G401.6 (cell line): ENCODE measurements around the gene TMEM31.
"Not testable (repeated sequence)": the region's sequence is repeated elsewhere in the genome, so short reads cannot be mapped to it uniquely, and the experiment has no call there.

Source experiments
- FAIRE-seq: peaks from 2 replicates; lab custom pipeline; 2012; peaks lifted over from hg19 to GRCh38; lab: Jason Lieb, UNC

The TMEM31 gene

DNA sequence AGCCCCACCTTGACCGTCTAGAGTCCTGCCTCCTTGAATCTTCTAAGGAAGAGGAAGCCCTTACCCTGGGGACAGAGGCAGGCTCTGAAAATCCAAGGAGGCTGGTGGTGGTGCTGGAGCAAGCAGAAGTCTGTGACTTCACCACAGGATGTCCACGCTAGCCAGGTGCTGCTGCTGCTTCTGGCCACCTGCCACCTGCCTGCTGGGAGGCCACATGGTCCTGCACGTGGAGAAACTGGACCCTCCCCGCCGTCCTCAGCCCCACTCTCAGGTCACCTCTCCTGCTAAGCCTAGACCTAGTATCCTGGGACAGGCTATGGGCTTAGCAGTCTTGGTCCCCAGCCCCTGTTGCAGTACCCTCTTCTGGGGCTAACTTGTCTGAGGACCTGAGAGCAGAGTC, 15.8 kb downstream of the TMEM31 start:
- FAIRE-seq = no peak

DNA sequence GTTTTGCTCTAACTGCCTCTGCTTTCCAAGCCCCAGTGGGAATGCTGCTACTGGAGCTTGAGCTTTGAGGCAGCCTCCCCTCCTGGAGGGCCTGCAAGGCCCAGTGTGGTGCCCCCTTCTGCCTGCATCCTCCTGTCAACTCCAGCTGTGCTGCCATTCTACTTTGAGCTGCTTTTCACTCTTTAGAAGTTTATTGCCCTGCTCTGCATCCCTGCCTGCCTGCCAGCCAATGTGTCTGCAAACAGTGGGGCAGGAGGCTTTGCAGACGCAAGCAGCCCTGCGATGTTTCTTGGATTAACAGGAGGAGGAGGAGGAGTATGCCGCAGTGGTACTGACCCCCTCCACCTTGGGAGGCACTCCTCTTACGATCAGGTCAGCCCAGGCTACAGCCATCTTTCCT, 16.4 kb downstream of the TMEM31 start:
- FAIRE-seq = no peak

DNA sequence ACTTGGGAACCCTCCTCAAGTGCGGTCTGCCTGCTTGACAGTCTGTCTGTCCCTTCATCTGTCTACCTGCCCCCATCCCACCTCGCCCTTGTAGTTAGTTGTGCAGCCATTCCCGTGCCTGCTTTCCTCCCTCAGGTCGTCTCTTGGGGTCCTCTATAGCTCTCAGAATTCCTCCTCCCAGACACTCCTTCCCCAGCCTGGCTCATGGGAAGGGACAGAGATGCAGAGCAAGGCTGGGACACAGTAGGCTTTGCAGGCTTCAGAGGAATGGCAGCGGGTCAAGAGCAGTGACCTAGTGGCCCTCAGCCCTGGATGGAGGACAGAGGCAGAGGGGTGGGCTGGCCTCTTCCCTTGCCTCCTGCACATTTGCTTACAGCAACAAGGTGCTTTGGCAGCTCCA, 18.3 kb downstream of the TMEM31 start:
- no peak for FAIRE-seq

DNA sequence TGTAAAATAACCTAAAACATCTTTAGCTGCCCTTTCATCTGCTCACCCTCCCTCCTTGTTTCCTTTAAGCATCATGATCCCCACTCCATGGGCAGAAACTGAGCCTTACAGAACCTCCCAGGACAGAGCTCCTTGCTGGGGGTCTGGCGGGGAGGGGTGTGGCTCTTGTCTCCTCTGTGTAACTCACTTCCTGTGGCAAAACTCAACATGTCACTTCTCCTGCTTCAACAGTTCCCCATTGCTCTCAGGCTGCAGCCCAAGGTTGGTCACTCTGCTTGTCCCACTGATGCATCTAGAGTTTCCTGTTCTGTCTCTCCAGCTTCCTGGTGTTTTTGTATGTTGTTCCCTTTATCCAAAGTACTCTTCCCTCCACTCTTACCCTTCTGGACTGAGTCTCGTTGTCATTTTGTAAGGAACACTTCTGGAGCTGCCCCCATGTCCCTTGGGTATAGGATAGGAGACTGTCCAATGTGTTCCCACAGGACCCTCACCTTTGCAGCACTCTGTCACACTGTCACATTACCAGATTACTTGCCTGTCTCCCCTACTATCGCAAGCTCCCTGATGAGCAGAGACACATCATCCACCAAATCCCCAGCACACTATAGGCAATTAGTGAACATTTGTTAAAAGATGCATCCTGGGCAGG, 19.6 kb downstream of the TMEM31 start:
- FAIRE-seq = no peak

DNA sequence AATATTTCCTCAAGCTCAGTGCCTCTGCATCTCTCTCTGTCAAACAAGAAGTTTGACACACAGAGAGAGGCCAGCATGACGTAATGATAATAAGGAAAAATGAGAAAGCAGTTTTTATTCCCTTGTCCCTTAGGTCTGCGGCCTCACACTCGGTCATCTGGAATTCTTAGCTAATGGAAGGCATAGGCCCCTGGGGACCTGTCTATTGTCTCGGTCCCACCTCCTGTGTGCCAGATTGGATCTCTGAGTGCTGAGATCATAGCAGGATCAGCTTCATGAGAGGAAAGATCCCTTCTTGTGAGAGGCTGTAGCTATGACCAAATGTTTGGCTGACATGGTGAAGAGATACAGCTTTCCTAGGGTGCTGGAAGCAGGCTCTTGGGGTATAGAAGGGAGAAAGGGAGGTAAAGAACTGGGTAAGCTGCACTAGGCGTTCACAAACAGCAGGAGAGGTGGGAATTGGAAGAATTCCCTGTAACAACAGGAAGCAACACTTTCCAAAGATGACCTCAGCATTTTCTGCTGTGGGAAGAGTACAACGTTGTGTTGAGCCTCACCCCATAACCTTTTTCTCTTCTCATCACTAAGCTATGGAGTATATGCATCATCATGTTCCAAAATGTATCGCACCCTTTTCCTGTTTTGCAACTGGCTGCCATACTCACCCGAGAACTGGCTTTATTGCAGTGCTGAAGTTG, 20.2 kb downstream of the TMEM31 start:
- FAIRE-seq = no peak

DNA sequence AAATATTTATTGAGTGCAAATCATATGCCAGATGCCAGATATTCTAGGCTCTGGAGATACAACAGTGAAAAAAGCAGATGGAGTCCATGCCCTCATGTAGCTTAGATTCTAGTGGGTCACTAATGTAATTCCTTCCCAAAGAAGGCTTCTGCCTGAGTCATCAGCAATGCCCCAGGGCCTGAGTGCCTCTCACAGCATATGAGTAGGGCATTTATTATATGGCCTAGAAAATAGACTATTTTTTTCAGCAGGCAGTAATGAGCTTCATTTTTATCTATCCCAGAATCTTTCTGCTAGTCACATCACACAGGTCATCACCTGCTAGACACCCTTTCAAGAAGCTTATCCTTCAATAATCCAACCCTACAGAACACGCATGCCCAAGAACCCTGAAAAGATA, 22.3 kb downstream of the TMEM31 start:
- FAIRE-seq = no peak

DNA sequence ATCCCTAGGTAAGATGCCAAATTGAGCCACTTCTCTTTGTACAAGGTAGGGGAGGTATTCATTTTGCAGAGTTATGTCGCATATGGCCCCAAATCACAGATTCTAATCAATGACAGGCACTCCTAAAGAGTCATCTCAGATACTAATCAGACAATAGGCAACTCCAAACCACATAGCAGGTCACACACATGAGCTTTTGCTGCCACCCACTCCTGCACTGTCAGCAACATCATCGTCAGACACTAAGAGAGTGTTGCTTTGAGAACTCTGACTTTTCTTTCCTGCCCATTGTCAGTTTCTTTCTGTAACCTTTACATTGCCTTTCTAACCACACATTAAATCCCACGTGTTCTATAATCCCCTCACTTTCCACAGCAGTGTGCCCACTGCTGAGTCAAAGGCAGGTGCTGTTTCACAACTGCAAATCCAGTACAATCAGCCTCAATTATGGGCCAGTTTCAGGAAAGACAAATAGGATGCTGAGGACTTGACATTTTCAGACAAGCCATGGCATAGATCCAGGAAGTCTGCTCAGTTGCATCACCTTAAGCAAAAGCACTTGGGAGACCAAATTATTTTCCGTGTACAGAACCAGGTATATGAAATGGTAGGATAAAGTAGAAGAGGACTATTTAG, 23.5 kb downstream of the TMEM31 start:
- no peak for FAIRE-seq

DNA sequence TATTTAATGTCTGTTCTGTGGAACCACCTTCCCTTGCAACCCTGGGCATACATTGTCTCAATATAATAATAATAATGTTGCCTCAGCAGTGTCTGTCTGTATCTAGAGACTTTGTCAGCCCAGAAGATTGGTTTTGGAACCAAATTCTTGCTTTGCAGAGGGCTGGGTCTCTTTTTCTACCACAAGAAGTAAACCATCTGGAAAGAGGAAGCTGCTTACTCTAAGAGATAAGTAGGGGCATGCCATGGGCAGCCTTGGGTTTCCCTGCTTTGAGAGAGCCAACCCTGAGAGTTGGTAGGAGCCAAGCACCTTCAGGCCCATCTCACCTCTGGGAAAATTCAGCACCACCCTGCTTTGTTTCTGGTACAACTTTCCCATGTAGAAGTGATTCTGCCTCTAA, 27.0 kb downstream of the TMEM31 start:
- no peak for FAIRE-seq

DNA sequence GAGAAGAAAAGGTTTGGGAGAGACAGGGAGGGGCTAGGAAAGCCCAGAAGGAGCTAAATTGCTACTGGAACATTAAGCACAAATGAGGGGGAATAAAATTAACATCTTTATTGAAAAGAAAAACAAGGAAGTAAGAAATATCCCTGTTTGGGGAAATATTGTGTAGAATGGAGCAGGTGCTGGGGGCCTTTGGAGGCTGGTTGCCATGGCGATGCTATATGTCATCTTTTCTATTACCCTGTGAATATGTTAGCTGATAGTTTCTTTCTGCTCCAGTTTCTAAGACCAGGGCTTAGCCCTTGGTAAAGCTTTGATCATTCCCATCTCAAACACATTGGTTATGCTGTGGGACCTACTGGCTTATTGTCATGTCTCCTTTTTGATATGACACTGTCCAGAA, 28.7 kb downstream of the TMEM31 start:
- FAIRE-seq = no peak

DNA sequence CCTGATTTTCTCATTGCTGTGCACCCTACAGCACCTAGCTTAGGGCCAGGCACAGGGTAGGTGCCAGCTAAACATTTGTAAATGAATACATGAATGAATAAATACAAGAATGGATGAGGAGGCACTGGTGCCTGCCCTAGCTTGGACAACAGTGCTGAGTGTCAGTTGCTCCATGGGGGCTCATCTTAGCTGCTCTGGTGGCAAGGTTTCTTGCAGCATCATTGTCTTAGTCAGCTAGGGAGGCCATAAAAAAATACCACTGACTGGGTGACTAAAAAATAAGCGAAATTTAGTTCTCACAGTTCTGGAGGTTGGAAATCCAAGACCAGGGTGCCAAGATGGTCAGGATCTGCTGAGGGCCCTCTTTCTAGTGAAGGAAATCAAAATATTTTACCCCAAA, 31.2 kb downstream of the TMEM31 start:
- FAIRE-seq = no peak

DNA sequence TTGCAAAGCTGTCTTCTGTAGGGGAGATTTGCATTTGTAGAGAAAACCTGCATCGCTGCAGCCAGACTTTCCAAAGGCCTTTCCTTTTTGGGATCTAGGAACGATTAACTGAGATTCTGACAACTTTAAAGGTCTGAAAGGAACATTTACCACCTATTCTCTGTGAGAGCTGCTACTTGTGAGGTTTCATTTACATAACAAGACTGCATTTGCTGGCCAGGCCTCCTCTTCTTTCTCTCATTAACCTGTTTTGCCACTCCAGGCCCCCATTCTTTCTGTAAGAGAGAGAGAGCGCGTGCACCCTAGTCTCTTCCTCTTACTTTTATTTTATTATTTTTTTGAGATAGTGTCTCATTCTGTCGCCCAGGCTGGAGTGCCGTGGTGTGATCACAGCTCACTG, 31.6 kb downstream of the TMEM31 start:
- FAIRE-seq = no peak

DNA sequence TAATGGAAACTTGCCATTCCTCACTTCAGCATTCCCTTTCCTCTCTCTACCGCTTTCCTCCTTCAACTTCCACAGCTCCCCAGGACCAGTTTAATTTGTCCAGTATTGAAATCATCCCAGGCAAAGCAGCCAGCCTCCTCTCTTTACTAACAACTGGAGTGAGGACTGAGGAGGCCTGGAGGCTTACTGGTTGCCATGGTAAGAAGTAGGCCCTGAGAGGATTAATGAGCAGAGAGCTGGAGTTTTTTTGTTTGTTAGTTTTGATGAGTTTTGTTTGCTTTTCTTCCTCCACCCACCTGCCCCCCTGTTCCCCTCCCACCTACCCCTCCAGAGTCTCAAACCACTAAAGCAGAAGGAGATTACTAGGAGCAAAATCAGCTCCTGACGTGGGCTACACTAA, 36.5 kb downstream of the TMEM31 start:
- FAIRE-seq = no peak

DNA sequence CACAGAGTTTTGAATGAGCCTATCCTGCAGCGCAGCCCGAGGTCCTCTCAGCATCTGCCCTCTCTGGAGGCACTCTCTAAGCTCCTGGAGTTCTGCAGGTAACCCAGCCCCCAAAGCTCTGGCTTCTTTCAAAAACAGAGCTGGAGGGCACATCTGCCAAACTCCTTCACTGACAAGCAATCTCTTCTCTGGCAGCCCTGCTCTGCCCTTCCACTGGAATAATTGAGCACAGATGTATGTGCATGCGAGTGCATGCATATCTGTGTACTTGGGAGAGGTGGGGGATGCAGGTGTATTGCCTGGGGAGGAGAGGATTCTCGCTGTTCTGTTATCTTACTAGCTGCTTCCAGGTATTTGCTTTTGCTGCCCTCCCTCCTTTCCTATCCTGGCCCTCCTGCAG, 43.7 kb downstream of the TMEM31 start:
- no peak for FAIRE-seq

DNA sequence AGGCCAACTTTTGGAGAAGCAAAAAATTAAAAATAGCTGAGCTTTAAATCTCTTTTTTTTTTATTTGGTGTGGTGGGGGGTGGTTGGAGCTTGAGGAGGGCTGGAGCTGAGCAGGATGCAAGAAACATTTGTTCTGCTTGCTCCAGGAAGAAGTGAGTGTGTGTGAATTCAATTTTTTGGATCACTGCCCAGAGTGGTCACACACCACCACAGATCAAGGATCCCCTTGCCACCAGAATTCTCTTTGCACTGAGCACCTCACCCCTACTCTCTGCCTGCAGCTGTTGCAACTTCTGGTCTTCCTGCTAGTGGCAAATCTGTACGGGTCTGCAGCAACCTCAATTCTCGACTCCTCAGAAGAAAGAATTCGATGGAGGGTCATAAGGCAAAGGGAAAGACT, 46.0 kb downstream of the TMEM31 start:
- no peak for FAIRE-seq

DNA sequence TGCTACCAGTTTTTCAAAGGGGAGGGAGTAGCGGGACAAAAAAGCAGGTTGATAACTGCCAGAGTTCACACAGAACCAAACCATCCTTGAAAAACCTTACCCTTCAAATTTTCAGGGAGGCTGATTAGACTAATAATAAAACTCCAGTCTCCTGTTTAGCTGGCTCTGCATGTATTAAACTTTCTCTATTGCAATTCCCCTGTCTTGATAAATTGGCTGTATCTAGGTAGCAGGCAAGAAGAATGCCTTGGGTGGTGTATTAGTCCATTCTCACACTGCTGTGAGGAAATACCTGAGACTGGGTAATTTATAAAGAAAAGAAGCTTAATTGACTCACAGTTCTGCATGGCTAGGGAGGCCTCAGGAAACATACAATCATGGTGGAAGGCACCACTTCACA, 47.8 kb downstream of the TMEM31 start:
- FAIRE-seq = no peak

DNA sequence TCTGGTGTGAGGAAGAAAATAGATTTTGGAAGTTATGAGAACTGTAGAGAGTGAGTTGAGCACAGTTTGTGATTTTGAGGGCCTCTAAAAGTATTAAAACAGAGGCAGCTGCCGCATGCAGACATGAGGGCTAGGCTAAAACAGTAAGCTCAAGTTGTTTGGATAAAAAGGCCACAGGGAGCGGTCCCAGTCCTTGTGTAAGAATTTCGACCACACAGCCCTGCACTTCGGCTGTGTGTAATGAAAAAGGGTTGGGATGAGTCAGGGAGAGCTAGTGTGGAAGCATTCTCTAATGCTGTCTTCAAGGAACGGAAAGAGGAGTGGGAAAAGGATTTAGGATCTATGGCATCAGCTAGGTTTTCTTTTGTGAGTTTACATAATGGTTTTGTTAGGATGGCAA, 52.8 kb downstream of the TMEM31 start:
- not testable (repeated sequence) for FAIRE-seq
